ENCODE data around the gene NPW.
A peak's percentile ranks its signal among the peaks of the same experiment; 100 is the strongest.
"Not testable (repeated sequence)": the region's sequence is repeated elsewhere in the genome, so short reads cannot be mapped to it uniquely, and the experiment has no call there.

Gene NPW

DNA sequence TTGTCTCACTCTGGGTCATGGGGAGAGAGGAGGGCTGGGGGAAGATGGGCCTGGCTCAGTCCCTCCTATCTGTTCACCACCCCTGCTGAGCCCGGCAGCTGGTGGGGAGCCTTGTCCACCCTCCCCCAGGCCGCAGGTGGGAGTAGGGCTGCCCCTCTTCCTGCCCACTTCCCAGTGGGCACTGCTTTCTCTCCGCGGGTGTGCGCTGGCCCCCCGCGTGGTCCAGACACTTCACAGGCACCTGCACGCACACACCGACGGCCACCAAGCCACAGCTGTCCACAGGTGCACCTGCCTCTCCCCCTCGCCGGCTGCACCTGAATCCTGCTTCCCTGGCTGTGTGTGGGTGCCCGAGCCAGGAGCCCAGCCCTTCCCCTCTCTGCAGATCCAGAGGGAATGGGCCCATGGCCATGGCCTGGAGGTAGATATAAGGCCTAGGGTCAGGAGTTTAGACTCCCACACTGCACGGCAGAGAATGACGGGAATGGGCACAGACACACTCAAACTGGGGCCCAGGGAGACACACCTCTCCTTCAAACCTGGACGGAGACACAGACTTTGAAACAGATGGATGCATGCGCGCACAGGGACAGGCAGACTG is 9.1 kb downstream of the NPW start:
- TF ChIP-seq, protein P1, sequence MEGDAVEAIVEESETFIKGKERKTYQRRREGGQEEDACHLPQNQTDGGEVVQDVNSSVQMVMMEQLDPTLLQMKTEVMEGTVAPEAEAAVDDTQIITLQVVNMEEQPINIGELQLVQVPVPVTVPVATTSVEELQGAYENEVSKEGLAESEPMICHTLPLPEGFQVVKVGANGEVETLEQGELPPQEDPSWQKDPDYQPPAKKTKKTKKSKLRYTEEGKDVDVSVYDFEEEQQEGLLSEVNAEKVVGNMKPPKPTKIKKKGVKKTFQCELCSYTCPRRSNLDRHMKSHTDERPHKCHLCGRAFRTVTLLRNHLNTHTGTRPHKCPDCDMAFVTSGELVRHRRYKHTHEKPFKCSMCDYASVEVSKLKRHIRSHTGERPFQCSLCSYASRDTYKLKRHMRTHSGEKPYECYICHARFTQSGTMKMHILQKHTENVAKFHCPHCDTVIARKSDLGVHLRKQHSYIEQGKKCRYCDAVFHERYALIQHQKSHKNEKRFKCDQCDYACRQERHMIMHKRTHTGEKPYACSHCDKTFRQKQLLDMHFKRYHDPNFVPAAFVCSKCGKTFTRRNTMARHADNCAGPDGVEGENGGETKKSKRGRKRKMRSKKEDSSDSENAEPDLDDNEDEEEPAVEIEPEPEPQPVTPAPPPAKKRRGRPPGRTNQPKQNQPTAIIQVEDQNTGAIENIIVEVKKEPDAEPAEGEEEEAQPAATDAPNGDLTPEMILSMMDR (IDR thresholded peaks at IDR 0.05; ENCODE audit: low read depth, low read length) = no peak
- DNase-seq (ENCODE audit: low read depth in 2 of 2) = no peak
- no peak overlapping the region for H3K4me3 ChIP-seq (replicated peaks in 1 of 2; ENCODE audit: low read depth in 2 of 2, low read length in 2 of 2)

DNA sequence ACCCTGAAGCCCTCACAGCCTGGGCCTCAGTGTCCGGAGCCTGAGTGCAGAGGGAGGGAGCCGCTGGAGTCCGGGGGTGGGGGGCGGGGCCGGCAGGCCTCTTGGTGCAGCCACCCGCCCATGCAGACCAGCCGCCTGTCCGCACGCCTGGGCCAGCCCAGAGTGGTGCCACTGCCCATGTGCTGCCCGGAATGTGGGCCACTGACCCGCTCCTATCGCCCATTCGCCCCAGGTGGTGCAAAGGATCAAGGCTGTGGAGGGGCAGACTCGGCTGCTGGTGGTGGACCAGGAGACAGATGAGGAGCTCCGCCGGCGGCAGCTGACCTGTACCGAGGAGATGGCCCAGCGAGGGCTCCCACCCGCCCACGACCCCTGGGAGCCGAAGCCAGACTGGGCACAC is 9.8 kb downstream of the NPW start:
- TF ChIP-seq, protein P1 (IDR thresholded peaks at IDR 0.05; ENCODE audit: low read depth, low read length) = no peak
- H3K4me3 ChIP-seq (replicated peaks in 1 of 2; ENCODE audit: low read depth in 2 of 2, low read length in 2 of 2) = no peak overlapping the region
- no peak for DNase-seq (ENCODE audit: low read depth in 2 of 2)

DNA sequence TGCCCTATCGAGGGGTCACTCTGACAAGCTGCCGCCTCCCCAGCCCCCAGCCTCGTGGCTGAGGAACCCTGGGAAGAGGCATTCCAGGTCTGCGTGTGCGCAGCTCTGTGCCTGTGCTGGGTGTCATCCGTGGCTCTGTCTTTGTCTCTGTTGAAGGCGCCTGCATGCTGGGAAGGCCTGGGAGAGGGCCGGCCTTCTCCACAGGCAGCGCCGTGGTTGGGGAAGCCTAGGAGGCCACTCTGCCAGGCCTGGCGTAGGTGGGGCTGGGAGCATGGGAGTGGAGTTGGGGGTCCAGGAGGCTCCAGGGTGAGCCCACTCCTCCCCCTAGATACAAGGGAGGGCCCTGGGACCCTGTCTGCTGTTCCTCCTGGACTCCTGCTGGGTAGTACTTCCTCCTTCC is 10.5 kb downstream of the NPW start:
- TF ChIP-seq, protein P1 (IDR thresholded peaks at IDR 0.05; ENCODE audit: low read depth, low read length) = no peak
- DNase-seq (ENCODE audit: low read depth in 2 of 2) = no peak
- no peak overlapping the region for H3K4me3 ChIP-seq (replicated peaks in 1 of 2; ENCODE audit: low read depth in 2 of 2, low read length in 2 of 2)

DNA sequence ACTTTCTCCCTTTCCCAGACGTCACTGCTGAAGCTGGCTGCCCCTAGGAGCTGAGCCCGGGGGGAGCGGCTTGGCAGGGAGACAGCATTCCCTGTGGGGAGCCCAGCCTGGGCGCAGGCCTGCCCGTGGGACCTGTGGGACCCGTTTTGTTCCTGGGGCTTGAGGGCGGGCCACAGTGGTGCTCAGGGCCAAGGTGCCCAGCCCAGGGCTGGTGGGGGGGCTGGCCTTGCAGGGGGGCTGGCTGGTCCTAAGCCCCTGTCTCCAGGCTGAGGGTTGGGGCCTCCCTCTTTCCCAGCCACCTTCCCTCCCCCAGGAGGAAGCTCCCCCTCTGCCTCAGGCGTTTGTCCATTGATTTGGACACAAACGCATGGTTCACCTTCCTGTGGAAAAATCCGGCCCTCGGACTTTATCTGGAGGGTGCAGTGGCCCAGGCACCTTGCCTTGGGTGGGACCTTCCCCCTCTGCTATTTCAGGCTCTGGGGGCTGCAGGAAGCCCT is 11.5 kb downstream of the NPW start:
- TF ChIP-seq, protein P1 (IDR thresholded peaks at IDR 0.05; ENCODE audit: low read depth, low read length) = no peak
- no peak for DNase-seq (ENCODE audit: low read depth in 2 of 2)
- H3K4me3 ChIP-seq (replicated peaks in 1 of 2; ENCODE audit: low read depth in 2 of 2, low read length in 2 of 2) = no peak overlapping the region

DNA sequence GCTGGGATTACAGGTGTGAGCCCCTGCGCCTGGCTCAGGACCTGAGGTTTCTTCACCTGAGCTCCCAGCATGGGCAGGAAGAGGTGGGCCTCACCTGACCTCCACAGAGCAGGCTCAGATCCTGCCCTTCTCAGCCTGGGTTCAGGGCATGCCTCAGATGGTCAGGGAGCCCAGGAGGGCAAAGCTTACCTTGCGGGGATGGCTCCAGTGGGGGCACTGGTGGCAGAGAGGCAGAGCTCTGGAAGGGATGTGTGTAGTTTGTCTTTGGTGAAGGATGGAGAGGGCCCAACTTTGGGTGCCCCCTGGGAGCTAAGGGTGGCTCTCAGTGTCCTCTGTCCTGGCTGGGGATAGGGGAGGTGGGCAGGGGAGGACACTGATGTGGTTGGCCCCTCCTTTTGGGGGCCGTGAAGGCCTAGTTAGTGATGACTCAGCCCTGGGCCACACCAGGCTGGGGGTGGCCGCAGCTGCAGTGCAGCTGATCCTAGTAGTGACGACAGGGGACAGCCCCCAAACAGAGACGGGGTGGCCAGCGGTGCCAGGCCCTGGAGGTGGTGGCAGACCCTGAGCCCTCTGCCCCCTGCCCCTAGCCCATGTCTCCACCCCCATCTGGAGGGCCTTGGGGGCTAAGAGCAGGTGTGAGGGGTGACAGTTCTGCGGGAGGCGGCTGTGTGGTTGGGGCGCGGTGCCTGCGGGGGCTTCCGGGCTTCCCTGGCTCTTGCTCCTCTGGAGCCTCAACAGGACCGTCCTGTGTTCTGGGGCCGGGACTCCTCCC is 12.9 kb downstream of the NPW start:
- H3K4me3 ChIP-seq (replicated peaks in 1 of 2; ENCODE audit: low read depth in 2 of 2, low read length in 2 of 2) = peak overlapping the region in 1 of 2 donors; percentile 53
- TF ChIP-seq, protein P1 (IDR thresholded peaks at IDR 0.05; ENCODE audit: low read depth, low read length) = no peak
- DNase-seq (ENCODE audit: low read depth in 2 of 2) = no peak

DNA sequence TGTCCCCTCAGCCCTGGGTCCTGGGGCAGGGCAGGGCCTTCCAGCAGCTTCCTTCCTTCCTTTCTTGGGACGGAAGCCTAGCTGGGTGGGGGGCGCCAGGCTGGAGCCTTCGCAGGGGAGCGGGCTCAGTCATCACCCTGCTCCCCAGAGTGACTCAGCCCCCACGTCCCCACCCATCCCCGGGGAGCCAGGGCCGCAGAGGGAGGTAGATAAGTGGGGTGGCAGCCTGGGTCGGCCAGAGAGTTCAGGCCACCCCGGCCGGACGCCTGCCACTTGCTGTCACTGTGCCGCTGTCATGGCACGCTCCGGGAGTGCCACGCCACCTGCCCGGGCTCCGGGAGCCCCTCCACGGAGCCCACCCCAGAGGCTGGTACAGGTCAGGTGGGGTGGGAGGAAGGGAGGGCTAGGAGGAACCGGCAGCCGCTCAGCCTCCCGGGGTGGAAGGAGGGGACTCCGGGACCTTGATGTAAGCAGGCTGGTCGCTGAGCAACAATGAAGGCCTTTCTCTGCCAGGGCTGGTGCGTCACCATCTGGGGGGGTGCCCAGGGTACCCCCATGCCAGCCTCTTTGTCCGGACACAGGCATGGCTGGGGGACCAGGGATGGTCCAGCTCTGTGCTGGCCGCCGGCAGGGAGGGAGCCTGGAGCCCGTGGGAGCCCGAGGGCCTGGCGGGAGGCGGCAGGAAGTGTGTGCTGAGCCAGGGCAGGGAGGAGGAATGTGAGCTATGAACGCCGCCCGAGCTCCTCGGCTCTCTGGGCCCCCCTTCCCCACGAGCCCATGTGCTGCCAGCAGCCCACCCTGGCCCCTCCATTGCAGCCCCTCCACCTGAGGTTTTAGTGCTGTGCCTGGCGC is 13.7 kb downstream of the NPW start:
- peak overlapping the region; percentile 8 to 53 for H3K4me3 ChIP-seq (replicated peaks in 1 of 2; ENCODE audit: low read depth in 2 of 2, low read length in 2 of 2)
- peak; percentile 76 for DNase-seq (ENCODE audit: low read depth in 2 of 2)
- TF ChIP-seq, protein P1 (IDR thresholded peaks at IDR 0.05; ENCODE audit: low read depth, low read length) = no peak

DNA sequence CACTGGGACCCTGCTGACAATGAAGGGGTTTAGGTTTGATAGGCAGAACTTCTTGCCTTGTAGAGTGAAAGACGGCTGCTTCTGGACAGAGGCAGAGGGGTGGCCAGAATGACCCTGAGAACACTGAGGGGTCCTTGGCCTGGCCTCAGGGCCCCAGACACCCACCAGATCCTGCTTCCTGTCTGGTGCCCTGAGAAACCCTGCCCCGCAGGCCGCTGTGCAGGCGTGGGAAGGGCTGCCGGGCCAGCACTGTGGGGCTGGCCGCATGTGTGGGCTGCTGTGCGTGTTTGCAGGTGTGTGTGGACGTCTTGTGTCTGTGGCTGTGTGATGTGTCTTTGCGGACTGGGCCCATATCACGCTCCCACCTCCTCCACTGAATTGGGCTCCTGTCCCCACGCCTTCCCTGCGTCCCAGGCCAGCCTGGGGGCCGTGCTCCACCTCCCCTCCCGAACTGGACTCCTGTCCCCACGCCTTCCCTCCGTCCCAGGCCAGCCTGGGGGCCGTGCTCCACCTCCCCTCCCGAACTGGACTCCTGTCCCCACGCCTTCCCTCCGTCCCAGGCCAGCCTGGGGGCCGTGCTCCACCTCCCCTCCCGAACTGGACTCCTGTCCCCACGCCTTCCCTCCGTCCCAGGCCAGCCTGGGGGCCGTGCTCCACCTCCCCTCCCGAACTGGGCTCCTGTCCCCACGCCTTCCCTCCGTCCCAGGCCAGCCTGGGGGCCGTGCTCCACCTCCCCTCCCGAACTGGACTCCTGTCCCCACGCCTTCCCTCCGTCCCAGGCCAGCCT is 14.5 kb downstream of the NPW start:
- DNase-seq (ENCODE audit: low read depth in 2 of 2) = not testable (repeated sequence)
- H3K4me3 ChIP-seq (replicated peaks in 1 of 2; ENCODE audit: low read depth in 2 of 2, low read length in 2 of 2) = peak overlapping the region; percentile 8 to 53

All from cardiac fibroblast (primary cell).